Mucosa of rectum (tissue), 2 donors: ENCODE data around the gene DENND2D.

Experiments
- H3K27ac ChIP-seq, 2 donors: one replicate each; pipeline ENCODE4 v1.7.0; 2013; ENCODE audit warnings: inconsistent platforms in 2 of 2, low read depth in 2 of 2, low read length in 2 of 2
- H3K27me3 ChIP-seq, 2 donors: one replicate each; pipeline ENCODE4 v1.7.0; 2013; ENCODE audit warnings: low read length in 2 of 2; ENCODE audit not compliant: control insufficient read depth in 2 of 2, insufficient read depth in 2 of 2
- H3K36me3 ChIP-seq, 2 donors: one replicate each; pipeline ENCODE4 v1.7.0; 2013; ENCODE audit warnings: low read length in 2 of 2; ENCODE audit not compliant: control insufficient read depth in 2 of 2, insufficient read depth in 2 of 2
- H3K4me1 ChIP-seq, 2 donors: one replicate each; pipeline ENCODE4 v1.7.0; 2013; ENCODE audit warnings: low read length in 2 of 2, mild to moderate bottlenecking in 1 of 2; ENCODE audit not compliant: control insufficient read depth in 2 of 2, insufficient read depth in 2 of 2
- H3K4me3 ChIP-seq, 2 donors: one replicate each; pipeline ENCODE4 v1.7.0; 2013; ENCODE audit warnings: low read length in 2 of 2
- H3K9ac ChIP-seq, 2 donors: one replicate each; pipeline ENCODE4 v1.7.0; 2013; ENCODE audit warnings: low read length in 2 of 2, low read depth in 1 of 2, mild to moderate bottlenecking in 1 of 2
- H3K9me3 ChIP-seq, 2 donors: one replicate each; pipeline ENCODE4 v1.7.0; 2013; ENCODE audit warnings: low read length in 2 of 2; ENCODE audit not compliant: control insufficient read depth in 2 of 2
- donor health status: healthy.
- donor health status: Normal muscosa, but diverticular disease.

DENND2D gene

GRCh38 chr1:111154021-111154999 is 46.1 kb downstream of the DENND2D start:
- Histone ChIP-seq H3K4me3 (no peak overlapping the region), H3K27ac (no peak overlapping the region), H3K9ac (no peak overlapping the region), H3K27me3 (no peaks in the 10 kb centered on the region), H3K9me3 (no peaks in the 10 kb centered on the region), H3K4me1 (no peaks in the 10 kb centered on the region), H3K36me3 (peaks cover 22 to 26% of the 10 kb centered on the region in 2 donors)

- no peak overlapping the region for H3K27ac ChIP-seq
- H3K4me1 ChIP-seq, result no peaks in the 10 kb centered on the region
- H3K9ac ChIP-seq, result no peak overlapping the region
- no peaks in the 10 kb centered on the region for H3K9me3 ChIP-seq
- H3K36me3 ChIP-seq, result peaks cover 35 to 39% of the 10 kb centered on the region in 2 donors
- no peak overlapping the region for H3K4me3 ChIP-seq
- no peaks in the 10 kb centered on the region for H3K27me3 ChIP-seq
Observed at GRCh38 chr1:111151838-111152237, 48.6 kb downstream of the DENND2D start.

DNA sequence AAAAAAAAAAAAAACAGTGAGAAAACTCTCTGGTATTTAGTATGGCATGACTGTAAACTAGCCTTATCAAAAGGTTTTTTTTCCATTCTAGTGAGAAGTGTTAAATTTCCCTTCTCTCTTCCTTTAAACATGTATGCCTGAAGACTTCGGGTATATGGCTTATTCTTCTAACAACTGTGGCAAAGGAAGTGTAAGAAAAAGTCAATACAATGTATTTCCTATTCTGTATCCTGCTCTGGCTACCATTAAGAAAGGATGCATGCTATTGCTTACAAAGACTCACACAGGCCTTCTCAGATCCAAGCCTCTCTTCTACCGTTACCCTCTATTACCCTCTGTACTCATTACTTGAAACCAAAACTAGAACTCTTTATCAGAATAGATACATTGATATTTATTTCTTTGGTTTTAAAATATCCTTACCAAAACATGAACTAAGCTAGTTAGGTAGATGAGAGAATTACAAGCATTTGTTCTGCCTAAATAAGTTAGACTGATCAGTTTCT is 52.0 kb downstream of the DENND2D start:
- H3K36me3 ChIP-seq, result peaks cover 35% of the 10 kb centered on the region in 2 donors

DNA sequence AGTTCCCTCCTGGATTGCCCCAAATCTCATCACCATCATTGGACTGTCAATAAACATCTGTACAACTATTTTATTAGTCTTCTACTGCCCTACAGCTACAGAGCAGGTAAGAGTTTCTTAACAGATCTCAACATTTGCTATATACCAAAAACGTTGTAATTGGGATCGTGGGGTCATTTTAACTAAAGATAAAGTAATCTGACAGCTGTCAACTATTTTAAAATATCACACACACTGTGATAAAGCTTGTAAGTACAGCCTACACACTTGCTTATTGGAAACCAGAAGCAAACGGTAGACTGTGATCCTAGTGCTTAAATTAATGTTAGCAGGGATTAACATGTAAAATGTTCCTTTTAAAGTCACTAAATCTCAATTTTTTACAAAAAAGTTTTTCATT is 52.5 kb downstream of the DENND2D start:
- H3K4me3 ChIP-seq, result no peak overlapping the region
- no peak overlapping the region for H3K9ac ChIP-seq
- peaks cover 30 to 32% of the 10 kb centered on the region in 2 donors for H3K36me3 ChIP-seq
- H3K4me1 ChIP-seq, result no peaks in the 10 kb centered on the region
- H3K27me3 ChIP-seq, result no peaks in the 10 kb centered on the region
- no peak overlapping the region for H3K27ac ChIP-seq
- no peaks in the 10 kb centered on the region for H3K9me3 ChIP-seq

More for the DNA sequence above, 52.0 kb downstream of the DENND2D start:
- Histone ChIP-seq H3K9me3 (no peaks in the 10 kb centered on the region), H3K4me3 (no peak overlapping the region), H3K27ac (no peak overlapping the region), H3K9ac (no peak overlapping the region), H3K4me1 (no peaks in the 10 kb centered on the region), H3K27me3 (no peaks in the 10 kb centered on the region)

DNA sequence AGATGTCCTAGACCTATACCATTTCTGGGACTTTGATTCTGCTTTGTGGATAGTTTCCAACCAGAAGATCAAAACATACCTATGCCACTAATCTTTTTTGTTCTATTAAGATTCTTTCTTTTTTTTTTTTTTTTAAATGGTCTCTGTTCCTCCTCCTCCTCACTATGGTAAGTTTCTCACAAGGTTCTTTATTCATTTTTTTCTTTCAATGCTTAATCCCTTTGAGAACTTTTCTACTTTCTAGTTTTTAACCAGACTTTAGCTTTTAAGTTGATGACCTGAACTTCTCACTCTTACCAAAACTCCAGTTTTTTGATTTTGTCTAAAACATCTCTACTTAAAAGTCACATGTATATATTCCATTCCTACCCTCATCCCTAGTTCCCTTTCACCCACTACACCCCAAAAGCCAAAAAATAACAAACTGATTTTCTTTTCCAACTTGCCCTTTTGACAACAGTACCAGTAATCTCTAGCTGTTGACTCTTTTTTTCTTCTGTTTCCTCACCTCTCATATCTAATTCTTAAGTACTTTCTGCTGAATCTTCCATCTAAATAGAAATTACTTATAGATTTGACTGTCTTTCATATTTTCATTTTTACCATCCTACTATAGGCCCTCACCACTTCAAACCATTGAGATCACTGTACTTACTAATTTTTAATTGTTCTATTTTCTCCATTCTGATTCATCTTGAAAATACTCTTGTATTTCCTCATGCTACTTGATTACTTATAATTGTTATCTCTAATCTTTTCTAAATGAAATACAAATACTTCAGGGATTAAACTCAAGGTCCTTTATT is 54.3 kb downstream of the DENND2D start:
- Histone ChIP-seq H3K36me3 (peaks cover 25 to 27% of the 10 kb centered on the region in 2 donors), H3K9ac (no peak overlapping the region), H3K4me3 (no peak overlapping the region), H3K27ac (no peak overlapping the region), H3K4me1 (peaks cover 2 to 6% of the 10 kb centered on the region in 2 donors), H3K27me3 (no peaks in the 10 kb centered on the region), H3K9me3 (no peaks in the 10 kb centered on the region)

GRCh38 chr1:111145542-111145941 is 54.9 kb downstream of the DENND2D start:
- H3K9me3 ChIP-seq, result no peaks in the 10 kb centered on the region
- no peak overlapping the region for H3K9ac ChIP-seq
- H3K36me3 ChIP-seq, result peaks cover 24 to 25% of the 10 kb centered on the region in 2 donors
- peaks cover 9 to 11% of the 10 kb centered on the region in 2 donors for H3K4me1 ChIP-seq
- H3K27me3 ChIP-seq, result no peaks in the 10 kb centered on the region
- H3K27ac ChIP-seq, result no peak overlapping the region
- H3K4me3 ChIP-seq, result no peak overlapping the region

DNA sequence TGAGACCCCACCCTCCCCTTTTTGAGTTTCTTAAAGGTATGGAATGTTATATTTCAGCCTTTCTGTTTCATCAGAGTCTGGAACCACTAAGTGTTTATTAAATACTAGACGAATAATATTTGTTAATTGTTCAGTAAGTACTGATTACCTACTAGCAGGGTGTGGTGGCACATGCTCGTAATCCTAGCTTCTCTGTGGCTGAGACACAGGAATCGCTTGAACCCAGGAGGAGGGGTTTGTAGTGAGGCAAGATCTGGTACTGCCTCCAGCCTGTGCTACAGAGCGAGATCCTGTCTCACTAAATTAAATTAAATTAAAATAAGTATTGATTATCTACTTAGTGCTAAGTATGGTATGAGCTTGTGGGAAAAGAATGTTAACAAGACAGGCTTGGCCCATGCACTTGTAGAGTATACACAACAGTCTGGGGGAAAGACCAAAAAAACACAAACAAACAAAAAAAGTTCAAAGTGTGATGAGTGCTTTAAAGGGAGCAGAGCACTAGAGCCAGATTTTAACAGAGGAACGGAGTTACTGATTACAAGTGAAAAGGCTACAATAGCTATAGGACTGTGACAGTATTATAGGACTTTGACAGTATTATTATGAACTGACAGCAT is 58.0 kb downstream of the DENND2D start:
- Histone ChIP-seq H3K4me1 (peaks cover 11 to 14% of the 10 kb centered on the region in 2 donors), H3K27ac (no peak overlapping the region), H3K9ac (no peak overlapping the region)

DNA sequence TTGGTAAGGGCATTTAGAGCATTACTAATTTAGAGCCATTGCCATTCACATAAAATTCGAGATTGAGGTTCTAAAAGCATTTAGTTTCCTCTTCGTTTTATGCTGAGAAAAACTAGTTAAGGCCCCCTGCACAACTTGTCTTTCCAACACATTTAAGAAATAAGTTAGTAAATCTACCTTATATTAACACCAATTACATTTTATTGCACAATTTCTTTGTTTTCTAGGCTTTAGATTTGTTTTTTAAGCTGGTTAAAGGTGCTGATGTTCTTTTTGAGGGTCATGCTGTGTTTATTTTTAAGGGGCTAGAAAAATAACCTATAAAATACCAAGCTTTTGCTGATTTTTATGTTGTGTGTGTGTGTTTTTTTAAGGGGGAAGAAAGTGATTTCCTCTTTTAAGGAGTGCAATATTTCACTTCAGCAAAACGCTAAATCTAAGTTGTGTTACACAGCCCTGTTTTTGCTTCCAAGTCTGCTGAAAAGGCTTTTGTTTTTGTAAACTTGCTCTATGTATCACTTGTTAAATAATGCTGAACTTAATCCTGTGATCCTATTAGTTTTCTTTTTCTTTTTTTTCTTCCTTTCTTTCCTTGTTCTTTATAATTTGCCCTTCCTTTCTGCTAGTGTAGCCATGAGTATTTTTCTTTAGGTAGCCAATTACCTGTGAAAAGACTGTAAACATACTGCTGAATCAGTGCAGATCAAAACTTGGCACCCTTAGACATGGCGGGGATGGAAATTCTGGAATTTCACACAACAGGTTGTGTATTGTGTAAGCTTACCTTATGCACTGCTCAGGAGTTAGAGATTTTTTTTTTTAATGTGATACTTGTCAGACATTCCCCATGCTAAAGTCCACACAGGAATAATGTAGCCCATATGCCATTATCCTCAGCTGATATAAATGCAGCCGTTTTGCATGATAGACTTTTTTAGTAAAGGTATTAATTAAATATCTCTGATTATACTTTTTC is 58.9 kb downstream of the DENND2D start:
- Histone ChIP-seq H3K36me3 (peaks cover 0 to 2% of the 10 kb centered on the region in 2 donors), H3K27me3 (no peaks in the 10 kb centered on the region), H3K4me1 (peaks cover 11 to 14% of the 10 kb centered on the region in 2 donors), H3K9ac (peak overlapping the region; percentile 14 to 89), H3K9me3 (no peaks in the 10 kb centered on the region), H3K4me3 (peak overlapping the region; percentile 9 to 81), H3K27ac (no peak overlapping the region)

More for the DNA sequence above, 58.0 kb downstream of the DENND2D start:
- Histone ChIP-seq H3K36me3 (peaks cover under 1 to 2% of the 10 kb centered on the region in 2 donors), H3K4me3 (no peak overlapping the region), H3K27me3 (no peaks in the 10 kb centered on the region), H3K9me3 (no peaks in the 10 kb centered on the region)

DNA sequence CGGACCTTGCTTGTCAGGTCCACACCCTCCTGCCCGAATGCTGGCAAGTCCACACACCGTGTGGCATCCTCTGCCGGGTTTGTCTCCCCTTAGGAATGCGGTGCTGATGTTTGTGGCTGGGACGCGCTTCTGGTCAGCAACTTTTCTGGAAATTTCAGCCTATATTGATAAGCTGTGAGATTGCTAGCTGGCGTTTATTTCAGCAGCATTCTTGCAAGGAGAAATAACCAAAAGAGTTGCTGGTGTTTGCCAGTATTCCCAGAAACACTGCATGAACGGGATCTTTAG is 59.8 kb downstream of the DENND2D start:
- H3K36me3 ChIP-seq, result peaks cover under 1 to 3% of the 10 kb centered on the region in 2 donors
- H3K9me3 ChIP-seq, result no peaks in the 10 kb centered on the region
- peak overlapping the region; percentile 88 to 94 for H3K27ac ChIP-seq
- H3K4me1 ChIP-seq, result peaks cover 11 to 14% of the 10 kb centered on the region in 2 donors
- H3K4me3 ChIP-seq, result peak overlapping the region; percentile 81 to 95
- H3K27me3 ChIP-seq, result no peaks in the 10 kb centered on the region
- peak overlapping the region; percentile 82 to 89 for H3K9ac ChIP-seq
